Measurements from ENCODE around the gene NCBP3. TPM values are rescaled to one million over a fixed set of nuclear protein-coding genes. Genes with fewer than 3 reads are reported as not detected.
A peak's percentile ranks its signal among the peaks of the same experiment; 100 is the strongest.

The NCBP3 gene
- total and polyA plus RNA-seq, 2 of the 8 experiments (the other 6 are each of a cell fraction or from before 2014, with no cell fraction given) = 19.6 to 46.1 TPM

DNA sequence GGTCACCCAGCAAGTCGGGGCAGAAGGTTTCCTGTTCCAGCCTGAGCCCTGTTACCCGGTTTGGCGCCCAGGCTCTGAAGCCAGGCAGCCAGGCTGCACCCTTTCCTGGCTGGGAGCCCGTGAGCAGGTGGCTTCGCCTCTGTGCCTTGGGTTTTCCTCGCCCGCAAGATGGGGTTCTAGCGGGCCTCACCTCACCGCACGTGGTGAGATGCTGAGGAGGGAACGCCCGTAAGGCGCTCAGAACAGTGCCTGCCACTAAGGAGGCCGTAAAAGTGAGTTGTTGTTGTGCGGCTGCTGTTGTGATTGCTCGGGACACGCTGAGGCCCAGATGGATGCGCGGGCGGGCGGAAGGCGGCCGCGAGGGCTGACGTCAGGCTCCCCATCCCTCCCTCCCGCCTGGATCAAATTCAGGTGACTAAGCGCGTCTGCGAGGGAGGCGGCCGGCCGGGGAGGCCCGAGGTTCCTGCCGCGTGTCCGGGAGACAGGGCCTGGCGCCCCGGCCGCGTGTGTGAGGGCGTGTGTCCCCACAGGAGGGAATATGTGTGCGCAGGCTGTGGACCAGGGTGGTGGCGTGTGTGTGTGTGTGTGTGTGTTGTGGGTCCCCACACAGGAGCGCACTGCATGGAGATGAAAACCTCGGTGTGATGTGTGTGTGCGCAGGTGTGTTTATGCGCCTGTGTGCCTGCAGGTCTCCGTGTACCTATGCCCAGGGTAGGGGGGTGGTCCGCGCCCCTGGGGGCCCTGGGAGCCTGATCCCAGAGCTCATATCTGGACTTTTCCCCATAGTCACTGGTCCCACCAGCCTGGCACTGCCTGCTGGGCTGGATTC is 42.5 kb upstream of the NCBP3 start (continued):
- no peak for TF ChIP-seq CEBPB (IDR thresholded peaks at IDR 0.05; ENCODE audit: low read depth, low read length)
- TF ChIP-seq ATF2 (IDR thresholded peaks at IDR 0.05; ENCODE audit: low read length) = peak; percentile 21; the same call in 1 of the 2 replicates
- 0 out of 2 replicates have a peak, but pooled peaks have one; percentile 11 for TF ChIP-seq JUND (IDR thresholded peaks at IDR 0.05; ENCODE audit: low read length)
- peak; percentile 51; the same call in 1 of the 2 replicates for TF ChIP-seq CREB1 (IDR thresholded peaks at IDR 0.05)
- TF ChIP-seq POLR2A (IDR thresholded peaks at IDR 0.05; ENCODE audit: control extremely low read depth in 1 of 2, low read depth in 2 of 2, low read length in 2 of 2) = peak in 1 of 2 experiments; percentile 41; a peak in 1 of 3 replicates
- TF ChIP-seq TEAD4 (IDR thresholded peaks at IDR 0.05; ENCODE audit: low read depth, low read length) = no peak
- no peak for TF ChIP-seq CHD2 (IDR thresholded peaks at IDR 0.05; ENCODE audit: low read length)
- TF ChIP-seq CTBP2 (IDR thresholded peaks at IDR 0.05; ENCODE audit: borderline replicate concordance, insufficient read depth, insufficient read length, low read length) = no peak
